Measurements from ENCODE around the gene RPE.

- no peak for TF ChIP-seq POLR2A (IDR thresholded peaks at IDR 0.05; ENCODE audit: low read length)
- no peak for TF ChIP-seq GATA1 (IDR thresholded peaks at IDR 0.05; ENCODE audit: low read depth, low read length)
Observed at GRCh38 chr2:209990838-209991237, 11.6 kb upstream of the RPE start.
